Neural crest cell (in vitro differentiated cells): Measurements from ENCODE around the gene PLCL1. TPM values are rescaled to one million over a fixed set of nuclear protein-coding genes. Genes with fewer than 3 reads are reported as not detected.

Experiments
- DNase-seq: peaks from one replicate; pipeline ENCODE4 v3.0.0; 2021; ENCODE audit warnings: low read depth, mixed read lengths, low spot score
- H3K27ac Mint-ChIP-seq: one replicate; pipeline ENCODE4 v1.8.0; 2021; ENCODE audit warnings: mild to moderate bottlenecking, mixed read lengths; ENCODE audit not compliant: unreplicated experiment
- H3K27me3 Mint-ChIP-seq: 2 replicates; pipeline ENCODE4 v1.8.0; 2021; ENCODE audit warnings: low read depth, mild to moderate bottlenecking, mixed read lengths
- H3K36me3 Mint-ChIP-seq: 2 replicates; pipeline ENCODE4 v1.8.0; 2021; ENCODE audit warnings: low read depth, mild to moderate bottlenecking, mixed read lengths
- H3K4me1 Mint-ChIP-seq: 2 replicates; pipeline ENCODE4 v1.8.0; 2021; ENCODE audit warnings: mixed read lengths
- H3K4me3 Mint-ChIP-seq: one replicate; pipeline ENCODE4 v1.8.0; 2021; ENCODE audit warnings: mild to moderate bottlenecking, mixed read lengths
- H3K9me3 Mint-ChIP-seq: 2 replicates; pipeline ENCODE4 v1.8.0; 2021; ENCODE audit warnings: mixed read lengths
- total RNA-seq: library from RNA; stranded (reverse); gene quantifications from 2 replicates; pipeline ENCODE4 v1.2.1, GENCODE V29; 2021
- TF ChIP-seq, protein P1 (sequence below): fragments of 200-600 bp; sonication (generic); conservative IDR thresholded peaks from 2 replicates; pipeline ENCODE4 v1.5.0; 2021; ENCODE audit warnings: antibody characterized with exemption, mild to moderate bottlenecking

PLCL1 gene
- total RNA-seq, 1 donor from 2014 or later: 0.72 TPM

DNA sequence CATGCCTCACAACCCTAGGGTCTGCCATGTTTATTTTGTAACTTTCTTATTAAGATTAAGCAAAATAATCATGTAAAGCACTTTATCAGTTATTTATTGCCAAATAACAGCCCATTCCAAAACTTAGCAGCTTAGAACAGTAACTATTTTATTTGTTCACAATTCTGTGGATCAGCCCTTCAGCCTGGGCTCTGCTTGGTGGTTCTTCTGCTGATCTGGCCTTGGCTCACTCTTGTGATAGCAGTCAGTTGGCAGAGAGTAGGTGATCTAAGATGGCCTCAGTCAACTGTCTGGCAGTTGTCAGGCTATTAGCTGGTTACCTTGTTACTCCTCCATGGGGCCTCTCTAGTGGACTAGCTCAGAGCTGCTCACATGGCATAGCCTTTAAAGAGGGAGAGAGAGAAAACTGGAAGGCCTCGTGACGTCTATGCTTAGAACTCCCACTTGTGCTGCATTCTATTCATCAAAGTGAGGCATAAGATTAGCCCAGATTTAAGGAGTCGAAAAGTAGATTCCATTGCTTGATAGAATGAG is 54.3 kb downstream of the PLCL1 start:
- Mint-ChIP-seq H3K4me1 (no peaks in the 10 kb centered on the region), H3K4me3 (no peak overlapping the region), H3K27me3 (no peaks in the 10 kb centered on the region), H3K27ac (no peak overlapping the region), H3K36me3 (no peaks in the 10 kb centered on the region), H3K9me3 (no peaks in the 10 kb centered on the region)
- DNase-seq: no peak
- TF ChIP-seq, protein P1, sequence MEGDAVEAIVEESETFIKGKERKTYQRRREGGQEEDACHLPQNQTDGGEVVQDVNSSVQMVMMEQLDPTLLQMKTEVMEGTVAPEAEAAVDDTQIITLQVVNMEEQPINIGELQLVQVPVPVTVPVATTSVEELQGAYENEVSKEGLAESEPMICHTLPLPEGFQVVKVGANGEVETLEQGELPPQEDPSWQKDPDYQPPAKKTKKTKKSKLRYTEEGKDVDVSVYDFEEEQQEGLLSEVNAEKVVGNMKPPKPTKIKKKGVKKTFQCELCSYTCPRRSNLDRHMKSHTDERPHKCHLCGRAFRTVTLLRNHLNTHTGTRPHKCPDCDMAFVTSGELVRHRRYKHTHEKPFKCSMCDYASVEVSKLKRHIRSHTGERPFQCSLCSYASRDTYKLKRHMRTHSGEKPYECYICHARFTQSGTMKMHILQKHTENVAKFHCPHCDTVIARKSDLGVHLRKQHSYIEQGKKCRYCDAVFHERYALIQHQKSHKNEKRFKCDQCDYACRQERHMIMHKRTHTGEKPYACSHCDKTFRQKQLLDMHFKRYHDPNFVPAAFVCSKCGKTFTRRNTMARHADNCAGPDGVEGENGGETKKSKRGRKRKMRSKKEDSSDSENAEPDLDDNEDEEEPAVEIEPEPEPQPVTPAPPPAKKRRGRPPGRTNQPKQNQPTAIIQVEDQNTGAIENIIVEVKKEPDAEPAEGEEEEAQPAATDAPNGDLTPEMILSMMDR: no peak

DNA sequence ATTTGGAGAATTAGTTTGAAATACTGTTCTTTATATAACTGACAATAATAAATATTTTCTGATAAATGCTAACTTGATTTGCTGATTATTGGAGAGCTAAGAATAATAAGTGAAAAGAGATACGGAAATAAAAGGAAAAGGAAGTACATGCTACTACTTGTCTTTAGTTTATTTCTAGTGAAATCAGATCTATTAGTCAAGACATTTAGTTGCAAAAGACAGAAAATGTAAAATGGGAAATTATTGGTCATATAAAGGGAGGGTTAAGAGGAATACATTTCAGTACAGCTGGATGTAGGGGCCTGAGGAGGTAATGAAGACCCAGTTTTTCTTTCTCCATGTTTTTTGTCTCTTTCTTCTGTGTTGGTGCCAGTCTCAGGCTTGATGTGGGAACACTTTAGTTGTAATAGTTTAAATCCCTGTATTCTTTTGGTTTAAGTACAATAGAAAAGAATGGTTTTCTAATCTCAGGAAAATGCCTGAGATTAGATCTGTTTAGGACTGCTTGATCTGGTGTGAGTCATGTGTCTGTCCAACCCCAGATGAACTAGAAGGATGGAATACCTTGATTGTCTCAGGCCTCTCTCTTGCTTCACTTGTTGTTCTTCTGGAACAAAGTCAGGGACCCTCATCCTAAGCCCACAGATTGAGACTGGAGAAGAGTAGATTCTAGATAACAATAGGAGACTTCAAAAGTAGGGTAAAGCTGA is 58.0 kb downstream of the PLCL1 start:
- Mint-ChIP-seq H3K4me1 (no peaks in the 10 kb centered on the region), H3K4me3 (no peak overlapping the region), H3K27me3 (no peaks in the 10 kb centered on the region), H3K36me3 (no peaks in the 10 kb centered on the region), H3K9me3 (no peaks in the 10 kb centered on the region), H3K27ac (no peak overlapping the region)
- TF ChIP-seq, protein P1: no peak
- DNase-seq: no peak

DNA sequence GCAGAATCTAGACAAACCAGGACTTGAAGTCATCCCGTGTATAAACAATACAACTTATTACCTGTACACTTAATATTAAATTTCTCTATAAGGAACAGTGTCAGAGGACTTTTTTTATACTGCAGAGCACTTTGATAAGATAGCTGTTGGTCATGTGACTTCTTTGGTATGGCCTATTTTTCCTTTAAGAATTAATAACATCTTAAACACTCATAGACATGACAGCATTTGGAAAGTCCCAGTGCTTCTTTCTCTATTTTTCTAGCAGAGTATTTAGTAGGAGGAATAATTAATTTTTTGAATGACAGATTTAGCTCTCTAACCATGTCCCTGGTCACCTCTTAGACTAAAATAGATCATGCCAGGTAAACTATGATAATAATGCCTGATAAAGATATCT is 59.4 kb downstream of the PLCL1 start:
- TF ChIP-seq, protein P1: no peak
- no peaks in the 10 kb centered on the region for H3K9me3 Mint-ChIP-seq
- H3K36me3 Mint-ChIP-seq: no peaks in the 10 kb centered on the region
- DNase-seq: no peak
- no peak overlapping the region for H3K27ac Mint-ChIP-seq
- no peaks in the 10 kb centered on the region for H3K27me3 Mint-ChIP-seq
- H3K4me1 Mint-ChIP-seq: no peaks in the 10 kb centered on the region
- H3K4me3 Mint-ChIP-seq: no peak overlapping the region

DNA sequence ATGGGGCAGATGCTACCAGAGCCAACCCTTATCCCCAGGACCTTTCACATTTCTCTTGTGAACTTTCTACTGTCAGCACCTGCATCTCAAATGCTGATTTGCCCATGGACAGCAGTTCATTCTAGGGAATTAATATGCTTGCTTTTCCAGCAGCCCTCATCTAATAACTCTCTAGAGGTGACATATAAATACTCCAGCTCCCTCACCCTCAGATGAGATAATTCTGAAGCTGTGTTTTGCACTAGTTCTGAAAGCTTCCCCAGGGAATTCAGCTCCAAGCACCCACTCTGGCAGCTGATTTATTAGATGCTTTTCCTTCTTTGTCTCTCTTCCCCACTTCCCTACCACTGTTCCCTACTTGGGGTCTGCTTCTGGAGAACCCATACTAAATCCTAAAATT is 62.1 kb downstream of the PLCL1 start:
- no peak overlapping the region for H3K4me3 Mint-ChIP-seq
- no peaks in the 10 kb centered on the region for H3K36me3 Mint-ChIP-seq
- H3K9me3 Mint-ChIP-seq: no peaks in the 10 kb centered on the region
- no peaks in the 10 kb centered on the region for H3K27me3 Mint-ChIP-seq
- TF ChIP-seq, protein P1: no peak
- no peaks in the 10 kb centered on the region for H3K4me1 Mint-ChIP-seq
- no peak overlapping the region for H3K27ac Mint-ChIP-seq
- no peak for DNase-seq

- Mint-ChIP-seq H3K36me3 (no peaks in the 10 kb centered on the region), H3K27me3 (no peaks in the 10 kb centered on the region), H3K4me3 (no peak overlapping the region), H3K9me3 (no peaks in the 10 kb centered on the region), H3K4me1 (no peaks in the 10 kb centered on the region), H3K27ac (no peak overlapping the region)
- DNase-seq: no peak
- TF ChIP-seq, protein P1: no peak
These were observed 62.6 kb downstream of the PLCL1 start for GRCh38 chr2:197867033-197867432.
